GM12878 (cell line): Measurements from ENCODE around the gene PRPF18. TPM values are rescaled to one million over a fixed set of nuclear protein-coding genes. Genes with fewer than 3 reads are reported as not detected.

Source experiments
- HDGF ChIP-seq: fragments of 450-650 bp; IDR thresholded peaks from 2 replicates; pipeline ENCODE4 v1.6.1; 2016; ENCODE audit warnings: antibody characterized with exemption
- IRF4 ChIP-seq: IDR thresholded peaks from 2 replicates; pipeline ENCODE4 v1.6.1; 2011; ENCODE audit warnings: low read depth, low read length
- MEF2A ChIP-seq: IDR thresholded peaks from 2 replicates; pipeline ENCODE4 v1.6.1; 2011; ENCODE audit warnings: low read depth, mild to moderate bottlenecking, low read length, moderate library complexity; ENCODE audit not compliant: insufficient read depth
- TARDBP ChIP-seq: IDR thresholded peaks from 2 replicates; pipeline ENCODE4 v1.6.1; 2016; ENCODE audit warnings: borderline replicate concordance
- ZNF24 ChIP-seq: fragments of 450-650 bp; IDR thresholded peaks from 2 replicates; pipeline ENCODE4 v1.6.1; 2017; ENCODE audit warnings: antibody characterized with exemption, mild to moderate bottlenecking
- polyA plus RNA-seq, 11 experiments: library from polyadenylated mRNA; depleted of rRNA in 4 of 11; unstranded in 6 of 11; stranded (reverse) in 5 of 11; fragments of >200 nt; fragmentation: Nextera tagmentation in 4 of 11; fragmentation: Illumina TruSeq in 1 of 11; extraction: Ambion mirVana in 4 of 11; extraction: Trizol in 1 of 11; gene quantifications; 1 replicate in 1 of 11; 2 replicates in 10 of 11; pipeline versions ENCODE4 v1.2.1 to v1.2.3, GENCODE V29; 2011 to 2016; ENCODE audit warnings: inconsistent platforms in 2 of 11, missing spikeins in 2 of 11, low read depth in 1 of 11
- total RNA-seq, 4 experiments: library from RNA; depleted of rRNA in 3 of 4; stranded (reverse); fragments of >200 nt in 3 of 4; fragmentation: Illumina TruSeq in 1 of 4; extraction: Trizol in 1 of 4; gene quantifications; 2 replicates each; pipeline versions ENCODE4 v1.2.1 to v1.2.3, GENCODE V29; 2013 to 2021

Gene PRPF18
- total and polyA plus RNA-seq, 10 of the 15 experiments (the other 5 are each of a cell fraction or from before 2014, with no cell fraction given) = 15.6 to 35.8 (median 28.8) TPM

DNA sequence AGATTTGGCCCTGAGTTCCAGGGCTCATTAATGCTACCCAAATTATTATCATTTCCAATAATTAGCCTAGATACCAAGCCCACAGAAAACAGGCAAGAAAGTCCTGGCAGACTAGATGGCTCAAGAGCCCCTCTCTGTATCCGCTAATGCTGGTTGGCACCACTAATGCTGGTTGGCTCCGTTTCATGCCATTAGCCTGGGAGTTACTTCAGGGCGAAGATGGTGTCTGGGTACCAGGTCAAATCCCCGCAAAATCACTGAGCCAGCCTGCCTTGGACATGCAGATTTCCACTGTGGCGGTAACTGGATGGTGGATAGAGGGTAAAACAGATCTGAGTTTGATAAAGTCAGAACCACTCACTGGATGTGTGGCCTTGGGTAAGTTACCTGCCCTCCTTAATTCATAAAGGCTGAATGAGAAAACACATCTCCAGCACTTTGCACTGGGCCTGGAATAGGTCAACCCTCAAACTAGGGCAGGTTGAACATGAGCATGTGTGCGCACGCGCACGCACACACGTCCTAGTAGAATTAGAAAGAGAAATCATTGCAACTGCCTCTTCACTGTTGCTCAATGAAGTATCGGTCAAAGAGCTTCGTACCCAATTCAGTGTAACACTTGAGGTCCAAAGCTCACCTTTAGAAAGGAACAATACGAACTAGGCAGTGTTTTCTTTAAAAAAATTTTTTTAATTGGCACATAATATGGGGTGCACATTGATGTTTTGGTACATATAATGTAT, 91.5 kb downstream of the PRPF18 start (continued):
- TF ChIP-seq ZNF24 (no peak), MEF2A (no peak), TARDBP (no peak), IRF4 (no peak), HDGF (no peak)
- TF ChIP-seq, all 136 proteins: peak for 2

Other genes starting within 250 kb of the PRPF18 start
- gene SEPHS1, start 238.7 kb upstream of the PRPF18 start, total RNA-seq (2014; rRNA removed) = 39.6 and 47.9 TPM in 2 replicates
- 49.5 and 50.5 TPM in 2 replicates for gene SEPHS1, start 238.7 kb upstream of the PRPF18 start, total RNA-seq (2014; rRNA removed; fragmentation: Illumina TruSeq; extraction: Trizol)
- gene SEPHS1, start 238.7 kb upstream of the PRPF18 start, total RNA-seq (2021) = 55.6 and 59.8 TPM in 2 replicates
- 66.8 and 76.4 TPM in 2 replicates for gene SEPHS1, start 238.7 kb upstream of the PRPF18 start, polyA plus RNA-seq (2011; rRNA removed)
- gene SEPHS1, start 238.7 kb upstream of the PRPF18 start, polyA plus RNA-seq (2014; fragmentation: Illumina TruSeq; extraction: Trizol) = 85.4 and 93.4 TPM in 2 replicates
- gene SEPHS1, start 238.7 kb upstream of the PRPF18 start, polyA plus RNA-seq (2014; fragmentation: Nextera tagmentation; extraction: Ambion mirVana) = 10 to 100 TPM; 14.7 to 20.8 TPM
- 51.7 and 60.8 TPM in 2 replicates for gene SEPHS1, start 238.7 kb upstream of the PRPF18 start, polyA plus RNA-seq (2014; rRNA removed)
- gene SEPHS1, start 238.7 kb upstream of the PRPF18 start, polyA plus RNA-seq (2016; fragmentation: Nextera tagmentation; extraction: Ambion mirVana) = 10 to 100 TPM; 36.8 to 46.4 TPM
- not detected in 2 replicates for gene BEND7, start 58.0 kb upstream of the PRPF18 start, total RNA-seq (2014; rRNA removed)
- gene BEND7, start 58.0 kb upstream of the PRPF18 start, total RNA-seq (2014; rRNA removed; fragmentation: Illumina TruSeq; extraction: Trizol) = not detected in 2 replicates
- gene BEND7, start 58.0 kb upstream of the PRPF18 start, total RNA-seq (2021) = 0.13 TPM in 1 of 2 replicates, not detected in the other
- gene BEND7, start 58.0 kb upstream of the PRPF18 start, polyA plus RNA-seq (2011; rRNA removed) = not detected in 2 replicates
- not detected in 2 replicates for gene BEND7, start 58.0 kb upstream of the PRPF18 start, polyA plus RNA-seq (2014; fragmentation: Illumina TruSeq; extraction: Trizol)
- gene BEND7, start 58.0 kb upstream of the PRPF18 start, polyA plus RNA-seq (2014; fragmentation: Nextera tagmentation; extraction: Ambion mirVana) = not detected
- not detected in 2 replicates for gene BEND7, start 58.0 kb upstream of the PRPF18 start, polyA plus RNA-seq (2014; rRNA removed)
- gene BEND7, start 58.0 kb upstream of the PRPF18 start, polyA plus RNA-seq (2016; fragmentation: Nextera tagmentation; extraction: Ambion mirVana) = not detected